ENCODE measurements around the gene RAB40C. TPM values are rescaled to one million over a fixed set of nuclear protein-coding genes. Genes with fewer than 3 reads are reported as not detected.

The RAB40C gene
- total RNA-seq, 1 experiment from 2014 or later, result 19.1 TPM

- intact Hi-C loops (cut with micrococcal nuclease; ENCODE audit: unreplicated experiment), result no loop called here
- Mint-ChIP-seq H3K27ac (ENCODE audit: unreplicated experiment) (no peak overlapping the region), H3K27me3 (ENCODE audit: insufficient read depth, unreplicated experiment) (no peaks in the 10 kb centered on the region), H3K9me3 (ENCODE audit: unreplicated experiment) (no peaks in the 10 kb centered on the region), H3K4me1 (ENCODE audit: low read depth, unreplicated experiment) (no peaks in the 10 kb centered on the region), H3K4me3 (ENCODE audit: unreplicated experiment) (no peak overlapping the region), H3K36me3 (ENCODE audit: insufficient read depth, unreplicated experiment) (no peaks in the 10 kb centered on the region)
- POLR2A ChIA-PET, result no interaction called here
- no TSS peak for BruUV-seq (replicated peaks)
- CTCF ChIA-PET, result no interaction called here
- no peaks in the 10 kb centered on the region; the same call in none of the 2 replicates for H3K36me3 ChIP-seq (ENCODE audit: control insufficient read depth, insufficient read depth, low read length)
- no peak overlapping the region for H3K4me3 ChIP-seq (ENCODE audit: low read depth, low read length)
- no peaks in the 10 kb centered on the region for H3K27me3 ChIP-seq (replicated peaks; ENCODE audit: control insufficient read depth, insufficient read depth, low read length)
- no peak for DNase-seq
- TF ChIP-seq CTCF (IDR thresholded peaks at IDR 0.05; ENCODE audit: insufficient read depth in 1 of 2, low read depth in 1 of 2, low read length in 1 of 2, severe bottlenecking in 1 of 2, unreplicated experiment in 1 of 2), result no peak
- no peaks in the 10 kb centered on the region for H3K4me1 ChIP-seq
- H3K9me3 ChIP-seq, result no peaks in the 10 kb centered on the region
Observed at GRCh38 chr16:554640-555365, 35.1 kb upstream of the RAB40C start.

DNA sequence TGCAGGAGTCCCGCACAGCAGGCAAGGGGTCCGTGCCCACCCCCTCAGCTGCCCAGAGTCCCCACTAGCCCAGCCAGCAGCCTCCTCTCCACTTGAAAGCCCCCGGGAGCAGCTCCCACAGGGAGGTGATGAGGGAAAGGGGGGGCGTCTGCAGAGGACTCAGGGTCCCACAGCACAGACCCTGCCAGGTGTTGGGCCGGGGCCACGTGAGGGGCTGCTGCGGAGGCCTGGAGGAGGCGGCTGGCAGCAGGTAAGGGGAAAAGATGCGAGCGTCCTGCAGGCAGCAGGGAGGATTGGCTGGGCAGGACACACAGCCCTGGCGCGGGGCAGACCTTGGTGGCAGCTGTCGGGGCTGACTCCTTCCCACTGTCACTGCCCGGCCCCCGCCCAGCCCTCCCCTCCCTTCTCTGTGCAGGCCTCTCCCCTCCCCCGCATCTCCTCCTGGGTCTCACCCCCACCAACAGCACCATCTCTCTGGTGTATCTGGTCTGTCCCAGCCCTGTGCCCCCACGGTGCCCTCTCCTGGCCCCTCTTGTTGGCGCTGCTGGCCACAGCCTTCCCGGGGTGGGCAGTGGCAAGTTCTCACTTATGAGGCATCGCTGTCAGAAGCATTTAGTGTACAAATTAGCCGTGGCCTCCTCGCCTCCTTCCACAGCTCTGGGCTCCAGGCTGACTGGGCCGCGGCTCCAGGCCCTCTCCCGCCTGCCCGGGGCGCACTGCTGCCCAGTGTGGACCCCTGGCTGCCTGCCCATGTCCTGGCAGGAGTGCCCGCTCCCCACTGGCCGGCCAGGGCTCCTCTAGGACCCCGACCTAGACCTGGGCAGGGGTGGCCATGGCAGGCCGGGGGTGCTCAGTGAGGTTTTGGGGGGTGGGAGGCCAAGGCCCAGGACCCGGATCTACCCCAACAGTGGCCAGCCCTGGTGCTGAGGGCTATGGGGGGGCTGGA, 34.1 kb upstream of the RAB40C start:
- intact Hi-C loops (cut with micrococcal nuclease; ENCODE audit: unreplicated experiment), result no loop called here
- H3K27me3 ChIP-seq (replicated peaks; ENCODE audit: control insufficient read depth, insufficient read depth, low read length), result no peaks in the 10 kb centered on the region
- Mint-ChIP-seq H3K4me1 (ENCODE audit: low read depth, unreplicated experiment) (no peaks in the 10 kb centered on the region), H3K4me3 (ENCODE audit: unreplicated experiment) (no peak overlapping the region), H3K36me3 (ENCODE audit: insufficient read depth, unreplicated experiment) (no peaks in the 10 kb centered on the region), H3K9me3 (ENCODE audit: unreplicated experiment) (no peaks in the 10 kb centered on the region), H3K27me3 (ENCODE audit: insufficient read depth, unreplicated experiment) (no peaks in the 10 kb centered on the region), H3K27ac (ENCODE audit: unreplicated experiment) (no peak overlapping the region)
- ChIA-PET POLR2A (no interaction called here), CTCF (no interaction called here)
- no TSS peak for BruUV-seq (replicated peaks)
- no peak for DNase-seq
- no peak overlapping the region for H3K4me3 ChIP-seq (ENCODE audit: low read depth, low read length)
- H3K9me3 ChIP-seq, result no peaks in the 10 kb centered on the region
- no peak for TF ChIP-seq CTCF (IDR thresholded peaks at IDR 0.05; ENCODE audit: insufficient read depth in 1 of 2, low read depth in 1 of 2, low read length in 1 of 2, severe bottlenecking in 1 of 2, unreplicated experiment in 1 of 2)
- H3K36me3 ChIP-seq (ENCODE audit: control insufficient read depth, insufficient read depth, low read length), result no peaks in the 10 kb centered on the region; the same call in 1 of the 2 replicates
- no peaks in the 10 kb centered on the region for H3K4me1 ChIP-seq

DNA sequence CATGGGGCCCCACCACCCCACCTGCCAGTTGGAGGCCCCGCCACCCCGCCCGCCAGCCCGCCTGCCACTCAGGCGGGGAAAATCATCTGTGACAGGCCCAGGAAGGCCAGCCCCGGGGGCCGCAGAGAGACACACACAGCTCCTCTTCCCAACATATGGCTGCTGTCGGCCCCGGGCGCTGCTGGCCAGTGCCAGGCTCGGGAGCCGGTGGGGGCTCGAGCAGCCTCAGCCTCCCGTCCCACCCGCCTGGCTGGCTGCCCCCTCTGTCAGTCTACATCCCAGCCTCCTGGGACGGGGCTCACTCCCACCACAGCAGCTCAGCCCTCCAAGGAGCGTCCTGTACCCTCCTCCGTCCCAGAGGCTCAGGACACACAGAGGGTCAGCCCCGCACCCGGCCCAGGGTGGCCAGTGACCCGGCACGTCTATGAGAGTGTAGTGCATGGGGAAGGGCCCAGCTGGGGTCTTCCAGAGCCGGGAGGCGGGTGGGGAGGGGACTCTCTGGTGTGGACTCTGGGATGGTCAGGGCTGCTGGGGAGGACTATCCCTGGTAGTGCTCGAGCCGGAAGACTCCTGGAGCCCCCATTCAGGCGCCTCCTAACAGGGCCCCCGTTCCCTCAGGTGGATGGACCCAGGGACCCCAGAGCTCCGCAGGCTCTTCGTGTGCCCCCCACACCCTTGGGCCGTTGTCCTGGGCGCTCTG, 33.2 kb upstream of the RAB40C start:
- no peaks in the 10 kb centered on the region for H3K27me3 ChIP-seq (replicated peaks; ENCODE audit: control insufficient read depth, insufficient read depth, low read length)
- no peak for TF ChIP-seq CTCF (IDR thresholded peaks at IDR 0.05; ENCODE audit: insufficient read depth in 1 of 2, low read depth in 1 of 2, low read length in 1 of 2, severe bottlenecking in 1 of 2, unreplicated experiment in 1 of 2)
- DNase-seq, result no peak
- Mint-ChIP-seq H3K27me3 (ENCODE audit: insufficient read depth, unreplicated experiment) (no peaks in the 10 kb centered on the region), H3K36me3 (ENCODE audit: insufficient read depth, unreplicated experiment) (no peaks in the 10 kb centered on the region), H3K27ac (ENCODE audit: unreplicated experiment) (no peak overlapping the region), H3K4me3 (ENCODE audit: unreplicated experiment) (no peak overlapping the region), H3K9me3 (ENCODE audit: unreplicated experiment) (no peaks in the 10 kb centered on the region), H3K4me1 (ENCODE audit: low read depth, unreplicated experiment) (no peaks in the 10 kb centered on the region)
- no peaks in the 10 kb centered on the region for H3K36me3 ChIP-seq (ENCODE audit: control insufficient read depth, insufficient read depth, low read length)
- BruUV-seq (replicated peaks), result no TSS peak
- ChIA-PET CTCF (no interaction called here), POLR2A (no interaction called here)
- no peaks in the 10 kb centered on the region for H3K9me3 ChIP-seq
- intact Hi-C loops (cut with micrococcal nuclease; ENCODE audit: unreplicated experiment), result no loop called here
- H3K4me3 ChIP-seq (ENCODE audit: low read depth, low read length), result no peak overlapping the region
- H3K4me1 ChIP-seq, result no peaks in the 10 kb centered on the region

All from Caco-2 (cell line).